GM23338 (cell line): ENCODE data around the gene EZR.

Source experiments
- CTCF ChIP-seq, 2 experiments: fragments of 200-600 bp in 1 of 2; sonication (generic) in 1 of 2; conservative IDR thresholded peaks; 2 replicates each; pipeline versions ENCODE4 v1.5.1 to v1.6.1; 2016 to 2017; ENCODE audit warnings: antibody characterized with exemption in 2 of 2, low read depth in 2 of 2, mild to moderate bottlenecking in 2 of 2, moderate library complexity in 1 of 2
- EZH2 ChIP-seq: fragments of 200-600 bp; sonication (generic); IDR thresholded peaks from one replicate; pipeline ENCODE4 v1.8.0; 2017; ENCODE audit warnings: antibody characterized with exemption, mild to moderate bottlenecking, low read depth; ENCODE audit not compliant: unreplicated experiment
- EZH2phosphoT487 ChIP-seq: fragments of 200-600 bp; sonication (generic); IDR thresholded peaks from one replicate; pipeline ENCODE4 v1.8.1; 2018; ENCODE audit warnings: antibody characterized with exemption; ENCODE audit not compliant: unreplicated experiment
- JUNB ChIP-seq: IDR thresholded peaks from one replicate; pipeline ENCODE4 v1.6.1; 2016; ENCODE audit warnings: antibody characterized with exemption; ENCODE audit not compliant: unreplicated experiment
- NANOG ChIP-seq: IDR thresholded peaks from 2 replicates; pipeline ENCODE4 v1.6.1; 2016; ENCODE audit warnings: antibody characterized with exemption, borderline replicate concordance
- POLR2AphosphoS5 ChIP-seq: IDR thresholded peaks from 2 replicates; pipeline ENCODE4 v1.6.1; 2016; ENCODE audit warnings: antibody characterized with exemption, low read depth
- REST ChIP-seq: IDR thresholded peaks from one replicate; pipeline ENCODE4 v1.6.1; 2018; ENCODE audit warnings: antibody characterized with exemption; ENCODE audit not compliant: unreplicated experiment
- ZNF114 ChIP-seq: fragments of 250-450 bp; sonication (Bioruptor Pico); IDR thresholded peaks from 2 replicates; pipeline ENCODE4 v1.5.0; 2020; ENCODE audit warnings: mild to moderate bottlenecking, moderate library complexity

- TF ChIP-seq REST: no peak
- no peak for TF ChIP-seq EZH2
- TF ChIP-seq CTCF (conservative IDR thresholded peaks at IDR 0.05; ENCODE audit: low read depth in 2 of 2): no peak
- no peak for TF ChIP-seq POLR2AphosphoS5
- no peak for TF ChIP-seq EZH2phosphoT487
- peak; percentile 66; the same call in 1 of the 2 replicates for TF ChIP-seq ZNF114 (CRISPR knock-in tag)
- TF ChIP-seq JUNB: no peak
- TF ChIP-seq NANOG: no peak
These were observed 35.3 kb upstream of the EZR start for GRCh38 chr6:158854214-158855101.
